ENCODE results near the gene C1QTNF5.
A peak's percentile ranks its signal among the peaks of the same experiment; 100 is the strongest.

C1QTNF5 gene

DNA sequence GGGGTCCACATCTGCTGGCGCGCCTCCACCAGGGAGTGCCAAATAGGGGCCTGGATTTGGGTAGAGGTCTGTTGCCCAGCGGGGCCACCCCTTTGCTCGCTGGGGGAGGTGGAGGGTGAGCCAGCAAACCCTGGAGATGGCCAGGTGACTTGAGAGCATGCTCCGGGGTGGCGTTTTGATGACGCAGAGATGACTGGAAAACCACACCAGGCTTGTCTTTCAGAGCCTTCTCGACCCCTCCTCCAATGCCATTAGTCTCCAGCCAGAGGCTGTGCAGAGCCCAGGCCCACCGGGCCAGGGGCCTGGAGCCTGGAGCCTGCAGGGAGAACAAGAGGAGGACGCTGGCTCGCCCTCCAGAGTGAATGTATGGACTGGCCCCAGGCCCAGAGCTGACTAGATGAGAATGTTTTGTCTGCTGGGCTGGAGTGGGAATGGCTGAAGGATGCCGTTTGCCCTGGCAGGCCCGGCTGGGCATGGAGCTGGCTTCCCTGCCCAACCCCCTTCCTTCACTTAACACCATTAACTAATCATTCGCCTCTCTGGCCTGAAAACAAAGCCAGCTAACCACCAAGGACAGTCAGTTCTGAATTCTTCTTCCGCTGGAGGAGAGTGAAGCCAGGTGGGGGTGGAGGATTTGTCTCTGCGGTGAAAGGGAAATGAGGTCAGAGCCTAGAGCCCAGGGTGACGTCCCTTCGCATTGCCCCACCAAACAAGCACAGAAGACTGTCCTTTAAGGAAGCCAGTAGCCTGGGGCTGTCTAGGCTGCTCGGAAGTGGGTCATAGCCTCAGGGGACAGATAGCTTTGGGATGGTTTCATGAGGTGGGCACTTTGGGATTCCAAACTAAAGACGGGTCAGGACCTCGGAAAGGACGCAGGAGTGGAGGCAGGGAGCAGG, 22.2 kb downstream of the C1QTNF5 start:
- peak; percentile 41 for DNase-seq

DNA sequence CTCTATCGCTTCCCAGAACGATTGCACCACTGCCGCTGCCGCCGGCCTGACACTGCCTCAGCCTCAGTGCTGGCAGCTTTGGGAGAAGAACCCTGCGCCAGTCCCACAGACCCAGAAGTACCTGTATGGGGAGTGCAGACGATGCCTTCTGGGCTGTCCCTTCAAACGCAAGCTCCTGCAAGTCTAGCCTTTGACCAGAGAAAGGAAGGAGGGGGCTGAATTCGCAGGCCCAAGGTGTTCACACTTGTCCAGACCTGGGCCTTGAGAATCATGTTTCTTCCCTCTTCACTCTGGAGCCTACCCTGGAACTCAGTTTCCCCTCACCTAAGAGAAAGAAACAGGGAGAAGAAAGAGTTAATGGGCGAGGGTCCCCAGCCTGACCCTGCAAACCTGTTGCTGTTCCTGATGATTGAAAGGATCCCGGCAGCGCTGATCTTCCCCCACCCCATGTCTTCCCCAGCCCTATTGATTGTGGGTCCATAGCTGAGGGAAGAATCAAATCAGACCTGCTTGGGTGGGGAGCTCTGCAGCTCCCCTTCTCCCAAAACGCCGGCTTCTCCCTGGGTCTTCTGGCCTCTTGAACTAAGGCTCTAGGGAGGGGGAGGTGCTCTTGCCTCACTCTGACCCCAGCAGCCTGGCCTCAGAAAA, 23.0 kb downstream of the C1QTNF5 start:
- DNase-seq: no peak

DNA sequence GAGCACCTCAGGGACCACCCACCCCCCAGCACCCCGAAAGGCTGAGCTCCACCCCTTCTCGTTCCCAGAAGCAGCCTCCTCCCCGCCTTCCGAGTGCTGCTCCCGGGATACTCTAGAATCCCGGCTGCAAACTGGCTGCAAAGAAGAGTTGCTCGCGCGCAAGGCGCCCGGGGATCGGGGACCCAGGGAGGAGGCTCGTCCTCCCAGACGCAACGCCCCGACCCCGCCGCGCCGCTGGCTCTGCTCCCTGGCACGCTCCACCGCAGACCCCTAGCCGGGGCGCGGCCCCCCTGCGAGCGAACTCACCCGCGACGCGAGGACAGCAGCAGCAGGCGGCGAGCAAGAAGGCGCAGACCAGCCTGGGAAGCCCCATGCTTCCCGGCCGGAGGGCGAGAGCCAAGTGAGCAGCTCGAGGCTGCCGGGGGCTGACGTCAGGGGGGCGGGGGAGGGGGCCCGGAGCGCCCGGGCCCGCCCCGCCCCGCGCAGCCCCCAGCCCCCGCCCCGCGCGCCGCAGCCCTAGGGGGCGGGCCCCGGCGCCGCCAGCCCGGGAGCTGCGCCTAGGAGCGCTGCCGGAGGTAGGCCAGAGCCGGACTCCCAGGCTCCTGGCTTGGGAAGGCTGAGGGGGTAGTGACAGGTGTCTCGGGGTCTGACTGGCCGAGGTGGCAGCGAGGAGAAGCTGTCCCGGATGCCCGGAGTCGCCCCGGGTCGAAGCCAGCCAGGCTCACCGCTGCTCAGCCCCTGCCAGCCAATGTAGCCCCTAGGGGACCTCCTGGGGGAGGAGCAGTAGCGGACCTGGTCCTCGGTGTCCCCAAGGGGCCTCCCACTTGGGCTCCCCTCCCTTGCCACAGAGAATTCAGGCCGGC, 23.7 kb downstream of the C1QTNF5 start, which contains the start of gene MCAM:
Gene MCAM (minus strand): TSS at position 402 of the 863 bp plus-strand sequence. CDS start 29 bp downstream, at position 373.
- peak; percentile 81 for DNase-seq

DNA sequence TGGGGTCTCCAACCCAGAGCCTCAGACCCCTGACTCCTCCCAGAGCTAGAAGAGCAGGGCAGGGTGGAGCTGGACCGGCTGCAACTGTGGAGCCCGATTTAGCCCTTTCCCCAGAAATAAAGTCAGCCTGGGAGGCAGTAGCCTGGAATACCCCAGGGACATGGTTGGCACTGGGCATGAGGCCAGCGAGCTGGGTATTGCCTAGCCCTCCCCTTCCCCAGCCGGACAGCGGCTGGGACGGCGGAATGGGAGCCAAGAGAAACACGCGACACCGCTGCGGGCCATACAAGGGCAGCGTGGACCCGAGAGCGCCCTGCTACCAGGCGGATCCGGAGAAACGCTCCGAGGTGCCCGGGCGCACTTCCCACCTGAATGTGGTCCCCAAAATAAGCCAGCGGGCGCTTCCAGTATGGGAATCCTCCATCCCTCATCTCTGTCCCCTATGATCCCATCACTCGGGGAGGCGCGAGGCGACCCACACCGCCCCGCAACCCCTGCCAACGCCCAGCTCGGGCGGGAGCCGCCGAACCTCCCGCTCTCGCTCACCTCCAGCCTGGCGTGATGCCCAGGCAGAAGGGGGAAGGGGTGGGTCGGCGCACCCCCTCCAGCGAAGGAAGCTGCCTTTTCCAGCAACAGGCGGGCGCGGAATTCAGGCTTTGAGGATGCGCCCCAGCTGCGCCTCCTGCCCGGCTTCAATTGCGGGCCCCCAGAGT, 24.5 kb downstream of the C1QTNF5 start:
- DNase-seq: peak; percentile 68

DNA sequence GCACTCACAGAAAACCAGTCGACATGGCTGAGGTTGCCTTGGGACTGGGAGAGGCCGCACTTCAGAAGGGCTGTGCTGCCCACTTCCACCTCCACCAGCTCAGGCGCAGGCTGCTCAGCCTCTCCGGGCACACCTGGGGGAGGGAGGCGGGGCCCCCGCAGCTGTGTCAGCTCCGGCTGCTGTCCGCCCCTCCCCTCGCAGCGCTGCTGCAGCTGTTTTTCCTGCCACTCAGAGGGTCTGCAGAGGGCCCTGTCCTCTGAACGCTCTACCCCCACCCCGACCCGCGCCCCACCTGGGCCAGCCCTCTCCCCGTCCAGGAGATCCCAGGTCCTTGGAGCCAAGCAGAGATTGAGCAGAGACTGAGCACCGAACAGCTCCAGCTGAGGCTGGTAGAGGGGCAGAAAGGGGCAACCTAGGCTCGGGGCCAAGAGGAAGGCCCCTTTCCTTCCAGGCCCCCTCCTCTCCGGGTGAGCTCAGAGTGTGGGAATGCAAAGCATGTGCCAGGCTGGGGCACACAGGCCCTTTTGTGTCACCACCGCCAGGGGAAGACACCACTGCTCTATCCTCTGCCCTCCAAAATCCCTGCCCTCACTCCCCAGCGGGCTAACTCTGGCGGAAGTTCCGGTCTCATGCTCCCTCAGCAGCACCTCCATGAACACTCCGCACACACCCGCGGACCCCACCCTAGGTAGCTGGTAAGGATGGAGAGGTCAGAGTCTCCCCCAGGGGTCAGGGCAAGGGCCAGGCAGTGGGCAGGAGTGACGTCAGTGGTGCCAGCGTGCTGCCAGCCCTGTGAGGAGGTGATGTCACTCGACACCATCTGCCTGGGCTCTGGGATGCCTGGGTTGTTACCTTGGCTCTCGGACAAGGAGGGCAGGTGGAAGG, 25.3 kb downstream of the C1QTNF5 start:
- peak; percentile 61 for DNase-seq

DNA sequence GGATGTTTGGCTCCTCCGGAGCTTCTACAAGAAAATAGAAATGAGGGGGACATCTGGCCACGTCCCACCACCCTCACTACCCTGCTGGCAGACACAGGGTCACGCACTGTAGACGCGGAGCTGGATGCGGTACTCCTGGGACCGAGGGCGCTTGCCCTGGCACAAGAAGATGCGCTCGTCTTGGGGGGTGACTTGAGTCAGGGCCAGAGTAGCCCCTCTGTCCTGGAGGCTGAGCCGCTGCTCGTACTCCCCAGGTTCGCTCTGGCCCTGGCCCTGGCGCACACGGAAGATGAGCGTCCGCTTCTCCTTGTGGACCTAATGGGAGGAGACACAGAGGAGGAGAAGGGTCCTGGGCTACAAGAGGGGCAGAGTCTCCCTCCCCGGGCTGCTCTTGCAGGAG, 26.0 kb downstream of the C1QTNF5 start:
- DNase-seq: no peak

DNA sequence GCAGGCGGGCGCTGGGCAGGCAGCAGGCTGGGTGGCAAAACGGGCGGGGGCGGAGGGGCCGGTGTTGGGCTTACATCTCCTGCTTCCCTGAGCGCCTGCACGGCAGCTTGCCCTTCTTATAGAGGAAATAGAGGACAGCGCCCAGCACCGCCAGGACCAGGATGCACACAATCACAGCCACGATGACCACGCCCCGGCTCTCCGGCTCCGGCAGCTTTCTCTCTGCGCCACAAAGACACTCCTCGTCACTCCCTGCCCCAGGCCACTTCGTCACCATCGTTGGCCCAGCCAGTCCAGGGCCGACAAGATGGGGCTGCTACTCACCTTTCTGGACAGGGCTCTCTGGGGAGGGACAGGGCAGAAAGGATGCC, 30.0 kb downstream of the C1QTNF5 start:
- no peak for DNase-seq

DNA sequence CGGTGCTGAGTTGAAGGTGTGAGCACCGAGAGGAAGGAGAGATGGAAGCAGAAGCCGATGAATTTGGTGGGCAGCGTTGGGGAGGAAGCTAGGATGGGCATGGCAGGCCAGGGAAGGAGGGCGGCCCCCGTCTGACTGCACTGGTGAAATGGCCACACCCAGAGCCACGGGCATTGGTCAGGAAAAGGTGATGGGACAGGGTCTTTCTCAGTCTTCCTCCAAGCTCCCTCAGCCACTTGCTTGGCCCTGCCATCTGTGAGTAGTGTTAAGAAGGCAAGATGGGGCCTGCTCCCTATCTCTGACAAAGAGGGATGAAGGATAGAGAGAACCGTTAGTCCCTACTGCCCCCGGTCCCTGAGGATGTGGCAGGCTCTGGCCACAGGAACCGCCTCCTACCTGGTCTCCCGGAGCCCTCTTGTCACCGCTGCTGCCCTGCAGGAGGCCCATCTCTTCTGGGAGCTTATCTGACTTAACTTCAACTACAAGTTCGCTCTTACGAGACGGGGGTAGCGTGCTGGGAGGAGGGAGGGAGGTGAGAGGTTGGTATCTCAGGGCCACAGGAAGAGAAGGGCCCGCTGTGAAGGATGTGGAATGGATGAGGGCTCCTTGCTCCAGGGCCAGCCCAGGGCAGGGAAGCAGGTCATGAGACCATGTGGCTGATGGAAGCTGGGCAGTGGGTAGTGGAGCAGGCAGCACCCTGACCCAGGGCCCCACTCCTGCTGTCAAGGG, 30.6 kb downstream of the C1QTNF5 start:
- no peak for DNase-seq

DNA sequence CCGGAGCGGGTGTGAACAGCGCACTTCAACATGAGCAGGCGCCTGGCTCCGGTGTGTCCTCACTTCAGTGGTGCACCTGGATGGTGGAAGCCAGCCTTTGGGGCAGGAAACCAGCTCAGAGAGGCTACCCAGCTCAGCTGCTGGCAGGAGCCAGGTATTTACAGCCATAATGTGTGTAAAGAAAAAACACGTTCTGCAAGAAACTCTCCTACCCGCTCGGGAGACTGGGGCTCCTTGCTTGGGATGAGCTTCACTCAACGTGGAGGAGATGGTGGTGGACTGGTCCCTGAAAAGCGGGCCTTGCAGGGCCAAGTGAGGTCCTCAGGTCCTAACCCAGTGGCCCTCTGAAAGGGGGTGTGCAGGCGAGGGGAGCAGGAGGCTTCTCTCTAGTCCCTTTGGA, 31.3 kb downstream of the C1QTNF5 start:
- DNase-seq: no peak

DNA sequence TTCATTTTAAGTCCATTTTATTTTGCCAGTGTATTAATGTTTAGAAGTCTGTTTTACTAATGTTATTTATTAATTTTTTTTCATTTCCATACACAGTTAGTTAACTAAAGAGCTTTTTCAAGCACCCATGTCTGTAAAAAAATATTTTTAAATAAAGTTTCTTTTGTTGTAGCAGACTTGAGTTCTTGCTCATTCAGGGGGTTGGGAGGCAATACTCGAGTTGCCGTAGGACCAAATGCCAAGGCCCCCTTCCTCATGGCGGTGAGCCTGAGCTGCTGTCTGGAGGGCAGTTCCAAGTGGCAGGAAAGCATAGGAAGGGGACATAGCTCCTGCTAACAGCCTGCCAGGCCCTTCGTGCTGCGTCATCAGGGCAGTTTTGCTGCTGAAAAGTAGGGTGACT, 32.7 kb downstream of the C1QTNF5 start:
- DNase-seq: no peak

DNA sequence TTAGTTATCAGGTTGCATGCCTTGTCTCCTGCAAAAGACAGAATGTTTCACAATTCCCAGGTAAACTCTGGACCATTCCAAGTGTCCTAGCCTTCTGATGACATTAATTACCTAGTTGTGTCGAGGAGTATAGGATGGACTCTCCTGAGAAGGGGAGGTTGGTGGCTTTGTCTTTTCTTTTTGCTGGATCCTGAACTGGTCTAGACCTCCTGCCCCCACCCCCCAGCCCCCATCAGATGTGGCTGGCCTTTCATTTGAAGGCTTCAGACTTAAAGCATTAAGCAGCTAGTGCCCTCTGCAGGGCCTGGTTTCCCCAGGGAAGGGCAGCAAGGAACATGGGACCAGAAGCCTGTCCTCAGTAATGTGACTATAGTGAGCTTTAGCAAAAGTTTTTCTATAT, 33.5 kb downstream of the C1QTNF5 start:
- DNase-seq: no peak

DNA sequence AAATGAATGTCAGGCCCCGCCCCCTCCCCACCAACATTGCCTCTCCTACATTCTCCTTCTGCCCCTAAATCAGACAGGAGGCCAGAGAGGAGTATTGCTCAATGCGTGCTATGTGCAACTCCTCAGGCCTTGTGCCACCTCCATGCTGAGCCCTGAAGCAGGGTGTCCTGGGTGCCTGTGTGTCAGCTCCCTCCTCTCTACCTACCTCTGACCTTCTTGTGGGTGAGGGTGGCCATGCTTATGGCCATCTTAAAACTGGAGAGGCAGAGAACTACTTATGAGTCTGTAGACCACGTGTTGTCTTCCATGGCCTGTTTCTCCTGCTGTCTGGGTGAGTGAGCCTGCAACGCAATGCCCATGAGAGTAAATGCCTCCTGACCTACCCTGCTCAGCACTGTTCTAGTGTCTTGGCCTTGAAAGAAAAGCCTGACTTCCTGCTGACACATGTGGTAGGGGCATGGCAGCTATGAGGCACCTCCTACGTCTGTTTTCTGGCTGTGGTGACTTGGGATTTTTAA, 34.3 kb downstream of the C1QTNF5 start:
- DNase-seq: no peak

DNA sequence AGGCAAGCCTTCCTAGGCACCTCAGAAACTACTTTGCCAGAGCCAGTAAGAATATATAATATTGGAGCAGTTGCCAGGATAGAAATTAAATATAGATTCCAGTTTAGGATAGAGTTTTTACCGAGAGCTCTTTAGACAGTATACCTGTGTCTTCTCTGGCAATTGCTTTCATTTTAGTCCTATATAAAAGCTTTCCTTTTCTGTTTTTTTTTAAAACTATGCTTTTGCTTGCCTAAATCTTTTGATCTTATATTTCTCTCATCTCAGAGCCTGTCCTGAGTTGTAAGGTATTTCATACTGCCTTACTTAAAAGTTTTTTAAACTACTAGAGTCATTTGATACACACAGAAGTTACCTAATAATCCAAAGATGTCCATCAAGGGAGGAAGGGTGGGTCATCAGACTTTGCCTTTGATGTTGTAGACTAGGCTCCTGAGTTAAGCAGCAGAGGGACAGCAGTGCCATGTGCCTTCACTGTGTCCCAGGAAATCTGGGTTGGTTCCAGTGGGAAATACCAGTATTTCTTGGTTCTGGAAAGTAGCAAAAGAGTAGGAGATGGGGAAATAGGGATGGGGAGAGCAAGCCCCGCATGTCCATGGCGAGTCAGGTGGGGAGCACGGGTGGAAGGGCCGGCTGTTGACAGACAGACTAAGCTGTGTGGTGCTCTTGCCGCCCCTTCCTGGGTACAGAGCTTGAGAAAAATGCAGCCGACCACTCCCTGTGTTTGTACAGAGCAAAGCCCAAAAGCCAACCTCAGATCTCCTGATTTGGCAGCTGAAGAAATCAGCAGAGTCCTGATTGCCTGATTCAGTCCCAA, 34.9 kb downstream of the C1QTNF5 start:
- no peak for DNase-seq

DNA sequence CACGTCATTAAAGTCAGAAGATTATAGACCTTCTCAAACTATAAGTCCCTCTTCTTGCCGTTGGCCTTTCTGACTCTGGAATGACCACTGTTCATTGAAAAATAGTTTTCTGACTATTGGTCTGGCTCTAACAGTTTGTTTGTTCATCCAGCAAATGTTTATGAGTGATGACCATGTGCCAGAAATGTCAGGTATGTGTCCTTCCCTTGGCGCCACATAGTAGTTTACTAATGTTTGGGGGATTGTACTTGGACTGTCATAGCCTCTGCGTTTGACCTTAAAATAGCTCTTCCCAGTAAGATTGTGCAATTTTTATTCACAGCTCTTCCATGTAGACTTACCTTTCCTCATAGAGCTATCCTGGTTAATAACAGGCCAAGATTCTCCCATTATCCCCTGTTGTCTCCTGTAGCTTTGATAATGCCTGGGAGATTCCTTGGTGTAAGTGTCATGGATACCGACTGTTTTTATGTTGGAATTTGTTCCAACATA, 37.4 kb downstream of the C1QTNF5 start:
- DNase-seq: no peak

DNA sequence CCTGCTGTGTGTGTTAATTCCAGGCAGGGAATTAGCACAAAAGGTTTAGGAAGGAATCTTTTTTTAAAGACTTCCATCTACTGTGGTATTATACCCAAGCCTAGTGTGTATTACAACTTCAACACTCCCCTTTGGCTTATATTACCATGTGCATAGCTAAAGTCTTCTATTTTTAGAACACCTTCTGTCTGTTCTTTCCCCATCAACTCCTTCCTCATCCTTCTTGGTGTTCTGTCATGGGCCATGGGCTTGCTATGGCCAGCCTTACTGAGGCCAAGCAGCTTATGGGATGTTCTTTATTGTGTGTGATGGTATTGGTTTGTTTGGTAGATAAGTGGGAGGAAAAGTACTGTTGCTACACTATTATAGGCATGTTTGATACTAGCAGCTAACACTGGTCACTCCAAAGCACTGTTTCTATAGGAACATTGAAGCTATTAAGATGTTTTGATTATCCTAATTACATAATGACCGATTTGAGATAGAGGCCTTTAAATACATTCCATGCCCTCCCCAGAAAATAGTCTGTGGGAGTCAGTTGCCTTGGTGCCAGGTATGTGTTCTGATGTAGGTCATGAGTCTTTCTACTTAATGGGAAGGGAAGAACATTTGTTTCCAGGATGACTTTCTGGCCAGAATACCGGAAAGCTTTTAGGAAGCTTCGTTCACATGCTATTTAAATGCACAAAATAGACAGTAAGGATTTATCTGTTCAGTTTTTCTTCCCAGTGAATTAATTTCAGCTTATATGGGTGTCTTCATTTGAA, 40.3 kb downstream of the C1QTNF5 start:
- no peak for DNase-seq

DNA sequence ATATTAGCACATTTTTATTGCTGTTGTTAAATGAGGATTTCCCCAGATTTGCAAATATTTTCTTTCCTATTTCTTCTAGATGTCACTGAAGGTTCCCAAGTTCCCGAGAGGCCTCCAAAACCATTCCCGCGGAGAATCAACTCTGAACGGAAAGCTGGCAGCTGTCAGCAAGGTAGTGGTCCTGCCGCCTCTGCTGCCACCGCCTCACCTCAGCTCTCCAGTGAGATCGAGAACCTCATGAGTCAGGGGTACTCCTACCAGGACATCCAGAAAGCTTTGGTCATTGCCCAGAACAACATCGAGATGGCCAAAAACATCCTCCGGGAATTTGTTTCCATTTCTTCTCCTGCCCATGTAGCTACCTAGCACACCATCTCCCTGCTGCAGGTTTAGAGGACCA, 41.3 kb downstream of the C1QTNF5 start:
- no peak for DNase-seq

DNA sequence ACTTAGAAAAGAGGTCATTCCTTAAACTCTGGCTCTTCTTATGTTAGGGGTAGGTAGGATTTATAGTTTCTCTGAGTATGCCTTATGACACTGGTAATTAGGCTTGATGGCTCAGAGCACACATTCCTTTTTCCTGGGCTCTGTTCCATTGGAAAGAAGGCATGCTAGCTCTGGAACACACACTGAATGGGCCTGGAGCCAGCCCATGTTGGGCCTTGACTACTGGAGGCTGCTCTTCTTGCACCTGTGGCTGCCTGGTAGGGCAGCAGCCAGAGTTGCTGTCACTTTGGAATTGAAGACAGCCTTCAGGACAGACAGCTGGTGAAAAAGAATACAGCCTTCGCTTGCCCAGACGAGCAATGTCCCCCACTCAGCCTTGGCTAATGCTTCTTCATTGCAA, 42.0 kb downstream of the C1QTNF5 start:
- no peak for DNase-seq

DNA sequence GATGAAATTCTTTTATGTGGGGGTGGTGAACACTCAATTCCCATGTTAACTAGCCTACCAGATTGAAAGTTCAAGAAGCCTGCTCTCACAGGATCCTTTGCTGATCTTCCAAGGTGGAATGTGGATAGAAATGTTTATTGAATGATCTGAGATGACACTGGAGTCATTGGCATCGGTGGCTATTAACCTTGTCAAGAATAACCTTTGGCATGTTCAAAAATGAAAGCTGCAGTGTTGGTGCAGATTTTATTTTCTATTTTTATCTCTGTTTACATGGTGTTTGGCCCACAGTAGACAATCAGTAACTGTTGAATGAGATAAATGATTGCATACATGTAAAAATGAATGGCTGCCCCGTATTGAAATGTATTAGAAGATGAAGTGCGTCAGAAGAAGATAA, 42.7 kb downstream of the C1QTNF5 start:
- DNase-seq: no peak

All from right kidney (tissue), 1 donor.